CD14-positive monocyte (primary cell): ENCODE data around the gene SHISA3. TPM values are rescaled to one million over a fixed set of nuclear protein-coding genes. Genes with fewer than 3 reads are reported as not detected.
A peak's percentile ranks its signal among the peaks of the same experiment; 100 is the strongest.

Experiments used
- DNase-seq, 3 donors: peaks; one replicate each; pipeline ENCODE4 v3.0.0-alpha.2; 2011 to 2022
- H2AFZ ChIP-seq: 2 replicates; pipeline ENCODE4 v1.6.0; 2012; ENCODE audit warnings: mild to moderate bottlenecking, low read depth, low read length, inconsistent platforms; ENCODE audit not compliant: insufficient read depth, poor library complexity, severe bottlenecking
- H3K27ac ChIP-seq, 2 donors: 1 replicate in 1 of 2; 2 replicates in 1 of 2; pipeline ENCODE4 v1.5.1; 2012 to 2013; ENCODE audit warnings: low read length in 2 of 2, control low read depth in 1 of 2, inconsistent platforms in 1 of 2, low read depth in 1 of 2, mild to moderate bottlenecking in 1 of 2
- H3K27me3 ChIP-seq, 2 donors: one replicate each; pipeline versions ENCODE4 v1.6.0 to v1.6.1; 2011 to 2013; ENCODE audit warnings: low read length in 2 of 2; ENCODE audit not compliant: control insufficient read depth in 2 of 2, insufficient read depth in 2 of 2
- H3K36me3 ChIP-seq, 2 donors: replicated peaks in 1 of 2; 1 replicate in 1 of 2; 2 replicates in 1 of 2; pipeline versions ENCODE4 v1.5.1 to v1.6.1; 2012 to 2013; ENCODE audit warnings: low read length in 2 of 2, control low read depth in 1 of 2, inconsistent platforms in 1 of 2, mild to moderate bottlenecking in 1 of 2; ENCODE audit not compliant: insufficient read depth in 2 of 2, control insufficient read depth in 1 of 2
- H3K4me1 ChIP-seq, 2 donors: 1 replicate in 1 of 2; 2 replicates in 1 of 2; pipeline versions ENCODE4 v1.5.1 to v1.6.1; 2012 to 2013; ENCODE audit warnings: low read length in 2 of 2, control low read depth in 1 of 2, inconsistent platforms in 1 of 2, mild to moderate bottlenecking in 1 of 2, moderate library complexity in 1 of 2; ENCODE audit not compliant: insufficient read depth in 2 of 2, control insufficient read depth in 1 of 2
- H3K4me2 ChIP-seq: replicated peaks from 2 replicates; pipeline ENCODE3; 2012; ENCODE audit warnings: low read length, moderate library complexity, mild to moderate bottlenecking; ENCODE audit not compliant: poor library complexity, severe bottlenecking; ENCODE audit errors: extremely low read depth
- H3K4me3 ChIP-seq, 3 experiments: fragments of 200-600 bp in 1 of 3; sonication (generic) in 1 of 3; replicated peaks in 1 of 3; 1 replicate in 2 of 3; 2 replicates in 1 of 3; pipeline ENCODE4 v1.5.1; 2011 to 2013; ENCODE audit warnings: low read length in 3 of 3, mild to moderate bottlenecking in 3 of 3, control low read depth in 2 of 3, low read depth in 2 of 3, inconsistent platforms in 1 of 3, moderate library complexity in 1 of 3
- H3K79me2 ChIP-seq: 2 replicates; pipeline ENCODE4 v1.6.0; 2012; ENCODE audit warnings: mild to moderate bottlenecking, control low read depth, inconsistent platforms, low read length, moderate library complexity; ENCODE audit not compliant: insufficient read depth
- H3K9ac ChIP-seq: 2 replicates; pipeline ENCODE4 v1.6.0; 2017; ENCODE audit warnings: low read length, mild to moderate bottlenecking; ENCODE audit not compliant: insufficient read depth, poor library complexity, severe bottlenecking
- H3K9me3 ChIP-seq, 2 donors: replicated peaks in 1 of 2; 1 replicate in 1 of 2; 2 replicates in 1 of 2; pipeline versions ENCODE4 v1.5.1 to v1.6.1; 2012 to 2013; ENCODE audit warnings: low read length in 2 of 2, control low read depth in 1 of 2; ENCODE audit not compliant: control insufficient read depth in 1 of 2, insufficient read depth in 1 of 2
- H4K20me1 ChIP-seq: 2 replicates; pipeline ENCODE4 v1.6.0; 2012; ENCODE audit warnings: mild to moderate bottlenecking, low read length, control low read depth, moderate library complexity; ENCODE audit not compliant: insufficient read depth
- H3K27ac Mint-ChIP-seq, 7 donors: one replicate each; pipeline ENCODE4 v1.8.0; 2020; ENCODE audit warnings: mild to moderate bottlenecking in 7 of 7, mixed read lengths in 7 of 7, moderate library complexity in 6 of 7, inconsistent platforms in 2 of 7
- H3K27me3 Mint-ChIP-seq, 3 donors: one replicate each; pipeline ENCODE4 v1.8.0; 2021 to 2022; ENCODE audit warnings: low read depth in 3 of 3, mild to moderate bottlenecking in 3 of 3, mixed read lengths in 3 of 3, moderate library complexity in 3 of 3, inconsistent platforms in 1 of 3
- H3K36me3 Mint-ChIP-seq, 2 donors: one replicate each; pipeline ENCODE4 v1.8.0; 2020; ENCODE audit warnings: mixed read lengths in 2 of 2, inconsistent platforms in 1 of 2, mild to moderate bottlenecking in 1 of 2
- H3K4me1 Mint-ChIP-seq: one replicate; pipeline ENCODE4 v1.8.0; 2020; ENCODE audit warnings: mild to moderate bottlenecking, mixed read lengths
- H3K4me3 Mint-ChIP-seq, 2 donors: one replicate each; pipeline ENCODE4 v1.8.0; 2020; ENCODE audit warnings: mild to moderate bottlenecking in 2 of 2, mixed read lengths in 2 of 2, moderate library complexity in 1 of 2
- H3K9me3 Mint-ChIP-seq, 7 donors: one replicate each; pipeline ENCODE4 v1.8.0; 2020 to 2022; ENCODE audit warnings: mixed read lengths in 7 of 7, mild to moderate bottlenecking in 6 of 7, moderate library complexity in 6 of 7, inconsistent platforms in 2 of 7
- WGBS: methylation state at CpG from one replicate; pipeline ENCODE4 v1.1.5; 2013; ENCODE audit warnings: missing lambda C conversion rate; ENCODE audit not compliant: insufficient coverage; 5-methylcytosine and 5-hydroxymethylcytosine counted together
- intact Hi-C, 2 donors: fragments of 100-400 bp; cut with micrococcal nuclease; formaldehyde crosslinking; loops; one replicate each; pipeline versions ENCODE4 v1.15.0 to v1.15.1; 2023
- polyA plus RNA-seq, 3 donors: library from polyadenylated mRNA; depleted of rRNA in 1 of 3; unstranded in 2 of 3; stranded (reverse) in 1 of 3; fragments of 300-500 nt in 2 of 3; fragments of >200 nt in 1 of 3; fragmentation: Illumina TruSeq in 2 of 3; gene quantifications; 1 replicate in 2 of 3; 2 replicates in 1 of 3; pipeline ENCODE4 v1.2.3, GENCODE V29; 2012 to 2021
- TF ChIP-seq, protein P1 (sequence below): fragments of 200-600 bp; IDR thresholded peaks from one replicate; pipeline ENCODE4 v1.8.0; 2022; ENCODE audit warnings: antibody characterized with exemption, mild to moderate bottlenecking

Gene SHISA3
- polyA plus RNA-seq, 3 donors, result not detected

DNA sequence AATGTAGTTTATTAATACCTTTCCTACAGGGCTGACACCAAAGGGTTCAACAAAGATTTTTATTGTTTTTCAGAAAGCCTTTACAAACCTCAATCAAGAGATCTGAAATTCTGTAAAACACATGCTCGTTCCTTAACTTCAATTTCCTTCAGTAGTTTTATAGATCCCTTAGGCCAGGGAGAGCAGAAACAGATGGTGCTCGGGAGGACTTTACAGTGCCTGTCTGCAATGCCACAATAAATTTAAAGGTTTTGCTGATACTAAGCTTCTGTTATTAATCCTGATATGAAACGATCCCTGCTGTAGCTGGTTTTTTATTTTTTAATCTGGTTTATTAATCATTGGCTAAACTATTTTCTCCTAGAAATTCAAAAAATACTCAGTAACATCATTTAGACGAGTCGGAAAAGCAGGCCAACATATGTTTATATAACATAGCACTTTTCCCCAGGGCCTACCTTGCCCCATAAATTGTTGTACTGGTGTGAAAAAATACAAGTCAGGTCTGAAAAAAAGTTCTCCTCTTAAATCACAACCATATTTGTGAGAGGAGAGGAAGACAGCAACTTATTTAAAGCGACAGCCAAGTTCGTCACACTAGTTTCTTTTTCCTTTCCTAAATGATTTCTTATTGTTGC is 39.8 kb downstream of the SHISA3 start:
- Histone ChIP-seq H3K36me3 (no peaks in the 10 kb centered on the region), H3K9me3 (no peaks in the 10 kb centered on the region), H3K9ac (no peak overlapping the region), H3K27me3 (no peaks in the 10 kb centered on the region), H2AFZ (no peak overlapping the region), H3K4me1 (no peaks in the 10 kb centered on the region), H3K27ac (no peak overlapping the region), H3K4me3 (no peak overlapping the region), H3K4me2 (no peak overlapping the region), H4K20me1 (no peaks in the 10 kb centered on the region), H3K79me2 (no peaks in the 10 kb centered on the region)
- H3K36me3 Mint-ChIP-seq, result peaks cover 7 to 33% of the 10 kb centered on the region in 2 donors
- peaks cover 0 to 2% (median 0%) of the 10 kb centered on the region in 7 donors for H3K9me3 Mint-ChIP-seq
- WGBS, result 100% methylated on average over 3 of the region's 7 CpGs
- DNase-seq, result no peak
- no peak overlapping the region for H3K4me3 Mint-ChIP-seq
- H3K4me1 Mint-ChIP-seq, result no peaks in the 10 kb centered on the region
- intact Hi-C loops, result no loop called here
- TF ChIP-seq, protein P1, sequence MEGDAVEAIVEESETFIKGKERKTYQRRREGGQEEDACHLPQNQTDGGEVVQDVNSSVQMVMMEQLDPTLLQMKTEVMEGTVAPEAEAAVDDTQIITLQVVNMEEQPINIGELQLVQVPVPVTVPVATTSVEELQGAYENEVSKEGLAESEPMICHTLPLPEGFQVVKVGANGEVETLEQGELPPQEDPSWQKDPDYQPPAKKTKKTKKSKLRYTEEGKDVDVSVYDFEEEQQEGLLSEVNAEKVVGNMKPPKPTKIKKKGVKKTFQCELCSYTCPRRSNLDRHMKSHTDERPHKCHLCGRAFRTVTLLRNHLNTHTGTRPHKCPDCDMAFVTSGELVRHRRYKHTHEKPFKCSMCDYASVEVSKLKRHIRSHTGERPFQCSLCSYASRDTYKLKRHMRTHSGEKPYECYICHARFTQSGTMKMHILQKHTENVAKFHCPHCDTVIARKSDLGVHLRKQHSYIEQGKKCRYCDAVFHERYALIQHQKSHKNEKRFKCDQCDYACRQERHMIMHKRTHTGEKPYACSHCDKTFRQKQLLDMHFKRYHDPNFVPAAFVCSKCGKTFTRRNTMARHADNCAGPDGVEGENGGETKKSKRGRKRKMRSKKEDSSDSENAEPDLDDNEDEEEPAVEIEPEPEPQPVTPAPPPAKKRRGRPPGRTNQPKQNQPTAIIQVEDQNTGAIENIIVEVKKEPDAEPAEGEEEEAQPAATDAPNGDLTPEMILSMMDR, result no peak
- H3K27ac Mint-ChIP-seq, result peak overlapping the region in 1 of 7 donors; percentile 9
- peaks cover 0 to 1% (median 0%) of the 10 kb centered on the region in 3 donors for H3K27me3 Mint-ChIP-seq

DNA sequence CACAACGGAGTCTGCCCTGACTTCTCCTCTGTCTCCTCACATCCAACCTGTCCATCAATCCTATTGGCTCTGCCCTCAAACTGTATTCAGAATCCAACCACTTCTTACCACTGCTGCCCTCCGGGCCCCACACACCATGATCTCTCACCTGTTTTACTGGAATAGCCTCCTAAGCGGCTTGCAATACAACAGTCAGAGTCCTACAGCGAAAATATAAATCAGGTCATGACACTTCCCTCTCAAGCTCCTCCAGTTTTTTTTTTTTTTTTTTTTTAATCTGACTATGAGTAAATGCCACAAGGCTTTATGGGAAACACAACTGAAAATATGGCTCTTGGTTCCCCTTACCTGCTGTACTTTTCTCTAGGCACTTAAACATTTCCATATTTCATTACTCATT is 42.8 kb downstream of the SHISA3 start:
- H3K27me3 Mint-ChIP-seq, result no peaks in the 10 kb centered on the region
- Histone ChIP-seq H3K27me3 (no peaks in the 10 kb centered on the region), H3K9ac (no peak overlapping the region), H3K79me2 (no peaks in the 10 kb centered on the region), H3K9me3 (no peaks in the 10 kb centered on the region), H3K4me1 (no peaks in the 10 kb centered on the region), H3K4me3 (no peak overlapping the region), H4K20me1 (no peaks in the 10 kb centered on the region), H3K4me2 (no peak overlapping the region), H2AFZ (no peak overlapping the region), H3K27ac (no peak overlapping the region), H3K36me3 (peaks cover 0 to 3% of the 10 kb centered on the region in 2 donors)
- 100% methylated on average over 2 of the region's 4 CpGs for WGBS
- H3K4me3 Mint-ChIP-seq, result no peak overlapping the region
- DNase-seq, result no peak
- no peaks in the 10 kb centered on the region for H3K4me1 Mint-ChIP-seq
- TF ChIP-seq, protein P1, result no peak
- H3K27ac Mint-ChIP-seq, result no peak overlapping the region
- H3K36me3 Mint-ChIP-seq, result peaks cover 18 to 37% of the 10 kb centered on the region in 2 donors
- intact Hi-C loops, result no loop called here
- H3K9me3 Mint-ChIP-seq, result no peaks in the 10 kb centered on the region
